IMR-90 (cell line): ENCODE data around the gene MYCBP. TPM values are rescaled to one million over a fixed set of nuclear protein-coding genes. Genes with fewer than 3 reads are reported as not detected.
A peak's percentile ranks its signal among the peaks of the same experiment; 100 is the strongest.

ENCODE experiments used
- ATAC-seq: fragments of 200-7000 bp; cut with Tn5 transposase; 2 replicates; pipeline ENCODE4 v1.9.1; 2020; ENCODE audit warnings: low read depth, mild to moderate bottlenecking, moderate library complexity
- BruUV-seq: library from RNA; stranded (reverse); fragments of 400-500 nt; replicated peaks from 2 replicates; lab custom pipeline; 2021; lab: Mats Ljungman, UMichigan
- CTCF ChIA-PET: fragments of 300-600 bp; formaldehyde crosslinking; extraction: SDS; loops from one replicate; lab custom pipeline; 2021; ENCODE audit warnings: antibody characterized with exemption; lab: Yijun Ruan, JAX
- POLR2A ChIA-PET: fragments of 300-600 bp; sonication (Branson Sonifier 250); formaldehyde crosslinking; loops from one replicate; lab custom pipeline; 2022; ENCODE audit warnings: antibody characterized with exemption; ENCODE audit not compliant: unreplicated experiment; lab: Charles Lee
- DNase-seq: peaks from one replicate; pipeline ENCODE4 v3.0.0; 2013
- H2AFZ ChIP-seq: replicated peaks from 2 replicates; pipeline ENCODE3; 2013; ENCODE audit warnings: low read length, mild to moderate bottlenecking; ENCODE audit not compliant: poor library complexity
- H2AK5ac ChIP-seq: 2 replicates; pipeline ENCODE4 v1.6.1; 2013; ENCODE audit warnings: low read depth, low read length, inconsistent platforms
- H2AK9ac ChIP-seq: replicated peaks from 2 replicates; pipeline ENCODE3; 2013; ENCODE audit warnings: mild to moderate bottlenecking, low read depth, low read length, moderate library complexity; ENCODE audit not compliant: poor library complexity
- H2BK120ac ChIP-seq: 2 replicates; pipeline ENCODE4 v1.6.1; 2013; ENCODE audit warnings: low read depth, low read length, inconsistent platforms
- H2BK15ac ChIP-seq: 3 replicates; pipeline ENCODE4 v1.6.1; 2013; ENCODE audit warnings: low read depth, low read length, inconsistent platforms
- H2BK20ac ChIP-seq: 2 replicates; pipeline ENCODE4 v1.6.1; 2013; ENCODE audit warnings: low read depth, mild to moderate bottlenecking, inconsistent platforms, low read length, moderate library complexity
- H2BK5ac ChIP-seq: 2 replicates; pipeline ENCODE4 v1.6.1; 2013; ENCODE audit warnings: mild to moderate bottlenecking, low read depth, low read length, inconsistent platforms; ENCODE audit not compliant: poor library complexity, severe bottlenecking
- H3K14ac ChIP-seq: replicated peaks from 2 replicates; pipeline ENCODE4 v1.6.1; 2013; ENCODE audit warnings: low read depth, low read length, inconsistent platforms
- H3K18ac ChIP-seq: 2 replicates; pipeline ENCODE4 v1.6.1; 2013; ENCODE audit warnings: low read depth, low read length, control low read depth
- H3K23ac ChIP-seq: 2 replicates; pipeline ENCODE4 v1.6.1; 2013; ENCODE audit warnings: low read depth, low read length, inconsistent platforms
- H3K27ac ChIP-seq: 2 replicates; pipeline ENCODE4 v1.5.1; 2013; ENCODE audit warnings: mild to moderate bottlenecking, control low read depth, low read length; ENCODE audit not compliant: insufficient read depth
- H3K27me3 ChIP-seq: 2 replicates; pipeline ENCODE4 v1.6.1; 2013; ENCODE audit warnings: low read length; ENCODE audit not compliant: control insufficient read depth, insufficient read depth
- H3K36me3 ChIP-seq: 2 replicates; pipeline ENCODE4 v1.6.1; 2013; ENCODE audit warnings: low read length, mixed read lengths; ENCODE audit not compliant: control insufficient read depth, insufficient read depth
- H3K4ac ChIP-seq: 2 replicates; pipeline ENCODE4 v1.6.1; 2013; ENCODE audit warnings: low read depth, low read length, inconsistent platforms
- H3K4me1 ChIP-seq: 2 replicates; pipeline ENCODE4 v1.6.1; 2013; ENCODE audit warnings: low read length, mixed read lengths; ENCODE audit not compliant: control insufficient read depth, insufficient read depth
- H3K4me2 ChIP-seq: 2 replicates; pipeline ENCODE4 v1.6.1; 2013; ENCODE audit warnings: low read depth, mild to moderate bottlenecking, control low read depth, low read length, moderate library complexity
- H3K4me3 ChIP-seq: 2 replicates; pipeline ENCODE4 v1.5.1; 2013; ENCODE audit warnings: low read depth, mild to moderate bottlenecking, control low read depth, low read length, moderate library complexity; ENCODE audit not compliant: insufficient read depth
- H3K56ac ChIP-seq: 2 replicates; pipeline ENCODE4 v1.6.1; 2013; ENCODE audit warnings: low read length, inconsistent platforms; ENCODE audit not compliant: insufficient read depth; ENCODE audit errors: extremely low read depth
- H3K79me1 ChIP-seq, 2 experiments: 2 replicates each; pipeline ENCODE4 v1.6.1; 2013; ENCODE audit warnings: low read length in 2 of 2, inconsistent platforms in 1 of 2, low read depth in 1 of 2
- H3K9ac ChIP-seq: 2 replicates; pipeline ENCODE4 v1.6.1; 2013; ENCODE audit warnings: low read depth, low read length, control low read depth
- H3K9me1 ChIP-seq: 2 replicates; pipeline ENCODE4 v1.6.1; 2013; ENCODE audit warnings: low read length, inconsistent platforms; ENCODE audit not compliant: insufficient read depth
- H3K9me3 ChIP-seq: 2 replicates; pipeline ENCODE4 v1.6.1; 2013; ENCODE audit warnings: low read length; ENCODE audit not compliant: control insufficient read depth, insufficient read depth
- H4K20me1 ChIP-seq: 2 replicates; pipeline ENCODE4 v1.6.1; 2013; ENCODE audit warnings: low read length, inconsistent platforms; ENCODE audit not compliant: insufficient read depth
- H4K5ac ChIP-seq: 2 replicates; pipeline ENCODE4 v1.6.1; 2013; ENCODE audit warnings: mild to moderate bottlenecking, low read depth, low read length, control low read depth
- H4K8ac ChIP-seq, 2 experiments: 2 replicates each; pipeline ENCODE4 v1.6.1; 2013; ENCODE audit warnings: low read depth in 2 of 2, low read length in 2 of 2, control low read depth in 1 of 2, inconsistent platforms in 1 of 2
- H4K91ac ChIP-seq: 2 replicates; pipeline ENCODE4 v1.6.1; 2013; ENCODE audit warnings: low read depth, low read length, inconsistent platforms; ENCODE audit not compliant: insufficient read depth
- MAFK ChIP-seq: IDR thresholded peaks from 2 replicates; pipeline ENCODE4 v1.6.1; 2012; ENCODE audit warnings: low read depth, low read length, improper control_type of control experiment
- MXI1 ChIP-seq: IDR thresholded peaks from 2 replicates; pipeline ENCODE4 v1.6.1; 2012; ENCODE audit warnings: low read depth, mild to moderate bottlenecking, low read length, moderate library complexity, borderline replicate concordance
- WGBS, 2 experiments: methylation state at CpG; one replicate each; pipeline versions ENCODE4 v1.1.5 to v1.1.7; 2013; ENCODE audit warnings: missing lambda C conversion rate in 2 of 2; ENCODE audit not compliant: insufficient read length in 1 of 2; ENCODE audit errors: extremely low coverage in 2 of 2; 5-methylcytosine and 5-hydroxymethylcytosine counted together
- dilution Hi-C: fragments of 300-500 bp; cut with HindIII; formaldehyde crosslinking; loops from one replicate; pipeline ENCODE4 v1.14.3; 2018; ENCODE audit warnings: low sequenced_read_pairs; ENCODE audit not compliant: unreplicated experiment
- in situ Hi-C: fragments of 300-500 bp; cut with MboI; formaldehyde crosslinking; loops from 3 replicates; pipeline ENCODE4 v1.14.3; 2019; ENCODE audit warnings: low sequenced_read_pairs, inconsistent platforms, mixed read lengths
- intact Hi-C: fragments of 100-400 bp; cut with micrococcal nuclease; formaldehyde crosslinking; loops from 2 replicates; pipeline ENCODE4 v1.10.0; 2022
- polyA plus RNA-seq, 3 experiments: library from polyadenylated mRNA; depleted of rRNA; stranded (reverse); fragments of >200 nt; gene quantifications; 2 replicates each; pipeline ENCODE4 v1.2.3, GENCODE V29; 2012; ENCODE audit warnings: low replicate concordance in 1 of 3
- total RNA-seq: library from RNA; depleted of rRNA; stranded (reverse); fragments of >200 nt; gene quantifications from 2 replicates; pipeline ENCODE4 v1.2.3, GENCODE V29; 2012
- TF ChIP-seq, protein P1 (sequence below): fragments of 150-350 bp; IDR thresholded peaks from 2 replicates; pipeline ENCODE4 v1.6.1; 2016; ENCODE audit warnings: low read depth, mild to moderate bottlenecking, low read length, moderate library complexity, borderline replicate concordance

The MYCBP gene
- total and polyA plus RNA-seq, 2 of the 4 experiments (the other 2 are of a cell fraction), result 9.9 to 11.9 TPM

DNA sequence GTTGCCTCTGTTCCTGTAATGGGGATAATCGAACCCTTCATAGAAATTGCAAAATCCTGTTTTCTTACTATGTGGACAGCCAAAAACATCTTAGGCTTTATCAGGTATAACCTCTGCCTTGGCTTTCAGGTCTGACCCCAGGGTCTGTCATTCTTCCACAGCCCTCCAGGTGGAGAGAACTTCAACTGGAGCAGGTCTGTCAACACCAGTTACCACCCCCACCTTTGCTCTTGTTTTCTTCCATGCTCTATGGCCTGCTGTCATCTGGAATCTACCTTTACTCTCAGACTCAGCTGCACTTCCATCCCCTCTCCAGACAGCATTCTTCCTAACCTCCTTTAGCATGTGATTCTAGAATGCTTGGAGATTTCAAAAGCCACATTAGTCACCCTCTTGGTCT is 18.6 kb upstream of the MYCBP start:
- H3K79me1 ChIP-seq, result no peaks in the 10 kb centered on the region
- TF ChIP-seq MAFK (no peak), MXI1 (no peak)
- TF ChIP-seq, protein P1, sequence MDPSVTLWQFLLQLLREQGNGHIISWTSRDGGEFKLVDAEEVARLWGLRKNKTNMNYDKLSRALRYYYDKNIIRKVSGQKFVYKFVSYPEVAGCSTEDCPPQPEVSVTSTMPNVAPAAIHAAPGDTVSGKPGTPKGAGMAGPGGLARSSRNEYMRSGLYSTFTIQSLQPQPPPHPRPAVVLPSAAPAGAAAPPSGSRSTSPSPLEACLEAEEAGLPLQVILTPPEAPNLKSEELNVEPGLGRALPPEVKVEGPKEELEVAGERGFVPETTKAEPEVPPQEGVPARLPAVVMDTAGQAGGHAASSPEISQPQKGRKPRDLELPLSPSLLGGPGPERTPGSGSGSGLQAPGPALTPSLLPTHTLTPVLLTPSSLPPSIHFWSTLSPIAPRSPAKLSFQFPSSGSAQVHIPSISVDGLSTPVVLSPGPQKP, result no peak
- no peak overlapping the region for H3K56ac ChIP-seq
- no peak; the same call in 1 of the 2 replicates for ATAC-seq
- BruUV-seq, result no TSS peak
- H3K14ac ChIP-seq, result no peak overlapping the region
- no peak overlapping the region for H2BK20ac ChIP-seq
- no peak overlapping the region for H2AK5ac ChIP-seq
- no peak overlapping the region for H4K91ac ChIP-seq
- no peaks in the 10 kb centered on the region for H3K27me3 ChIP-seq
- no peaks in the 10 kb centered on the region for H3K9me1 ChIP-seq
- no peak overlapping the region for H2AFZ ChIP-seq
- intact Hi-C loops (no loop called here), dilution Hi-C loops (no loop called here), in situ Hi-C loops (no loop called here)
- H3K36me3 ChIP-seq, result no peaks in the 10 kb centered on the region
- ChIA-PET POLR2A (no interaction called here), CTCF (interaction anchor here (0.9 to 1.1 kb wide), 2 partner anchors 21 to 35 kb away, joined by 3 to 4 read pairs; no protein-coding TSS in a partner anchor)
- no peak overlapping the region for H3K23ac ChIP-seq
- no peak overlapping the region for H3K4ac ChIP-seq
- no peak overlapping the region for H4K5ac ChIP-seq
- no peak overlapping the region for H3K4me3 ChIP-seq
- no peak overlapping the region for H4K8ac ChIP-seq
- peak; percentile 4 for DNase-seq
- no peak overlapping the region for H3K18ac ChIP-seq
- no peaks in the 10 kb centered on the region for H3K9me3 ChIP-seq
- no peaks in the 10 kb centered on the region for H4K20me1 ChIP-seq
- H2BK120ac ChIP-seq, result no peak overlapping the region
- no peak overlapping the region for H3K27ac ChIP-seq
- H2BK5ac ChIP-seq, result no peak overlapping the region
- 88% methylated on average over 1 of the region's 1 CpG; no CpG with 5 or more reads in 1 of the 2 experiments for whole genome bisulfite sequencing, 2 experiments
- H3K4me2 ChIP-seq, result no peak overlapping the region
- no peaks in the 10 kb centered on the region for H3K4me1 ChIP-seq
- H2BK15ac ChIP-seq, result no peak overlapping the region
- no peak overlapping the region for H3K9ac ChIP-seq
- no peak overlapping the region for H2AK9ac ChIP-seq
